ENCODE measurements around the gene ERGIC1. TPM values are rescaled to one million over a fixed set of nuclear protein-coding genes. Genes with fewer than 3 reads are reported as not detected.

ERGIC1 gene
- polyA plus RNA-seq, 1 donor from 2014 or later, result 59.1 TPM

GRCh38 chr5:172919525-172920446 is 85.7 kb downstream of the ERGIC1 start:
- H3F3A ChIP-seq (ENCODE audit: insufficient read depth, low read length, poor library complexity, severe bottlenecking), result no peaks in the 10 kb centered on the region
- H3K4me3 ChIP-seq (ENCODE audit: low read length), result no peak overlapping the region
- H3K9me3 ChIP-seq (ENCODE audit: low read length), result no peaks in the 10 kb centered on the region
- H3K9me2 ChIP-seq (ENCODE audit: insufficient read depth, low read length), result no peaks in the 10 kb centered on the region
- H4K20me1 ChIP-seq (ENCODE audit: insufficient read depth), result no peaks in the 10 kb centered on the region
- no peaks in the 10 kb centered on the region for H3K27me3 ChIP-seq (ENCODE audit: insufficient read depth, low read depth, low read length)
- TF ChIP-seq RAD21 (conservative IDR thresholded peaks at IDR 0.05) (no peak), TAF1 (IDR thresholded peaks at IDR 0.05; ENCODE audit: low read depth) (no peak), EP300 (conservative IDR thresholded peaks at IDR 0.05; ENCODE audit: poor library complexity, severe bottlenecking) (no peak), MXI1 (conservative IDR thresholded peaks at IDR 0.05; ENCODE audit: poor library complexity, severe bottlenecking) (no peak), SMC3 (conservative IDR thresholded peaks at IDR 0.05; ENCODE audit: poor library complexity) (no peak), POLR2AphosphoS5 (IDR thresholded peaks at IDR 0.05) (no peak), CTCF (IDR thresholded peaks at IDR 0.05; ENCODE audit: poor library complexity, severe bottlenecking) (no peak), EZH2 (IDR thresholded peaks at IDR 0.05; ENCODE audit: borderline replicate concordance, insufficient read depth, low read length, poor library complexity, severe bottlenecking) (no peak)
- TF ChIP-seq, protein P1, sequence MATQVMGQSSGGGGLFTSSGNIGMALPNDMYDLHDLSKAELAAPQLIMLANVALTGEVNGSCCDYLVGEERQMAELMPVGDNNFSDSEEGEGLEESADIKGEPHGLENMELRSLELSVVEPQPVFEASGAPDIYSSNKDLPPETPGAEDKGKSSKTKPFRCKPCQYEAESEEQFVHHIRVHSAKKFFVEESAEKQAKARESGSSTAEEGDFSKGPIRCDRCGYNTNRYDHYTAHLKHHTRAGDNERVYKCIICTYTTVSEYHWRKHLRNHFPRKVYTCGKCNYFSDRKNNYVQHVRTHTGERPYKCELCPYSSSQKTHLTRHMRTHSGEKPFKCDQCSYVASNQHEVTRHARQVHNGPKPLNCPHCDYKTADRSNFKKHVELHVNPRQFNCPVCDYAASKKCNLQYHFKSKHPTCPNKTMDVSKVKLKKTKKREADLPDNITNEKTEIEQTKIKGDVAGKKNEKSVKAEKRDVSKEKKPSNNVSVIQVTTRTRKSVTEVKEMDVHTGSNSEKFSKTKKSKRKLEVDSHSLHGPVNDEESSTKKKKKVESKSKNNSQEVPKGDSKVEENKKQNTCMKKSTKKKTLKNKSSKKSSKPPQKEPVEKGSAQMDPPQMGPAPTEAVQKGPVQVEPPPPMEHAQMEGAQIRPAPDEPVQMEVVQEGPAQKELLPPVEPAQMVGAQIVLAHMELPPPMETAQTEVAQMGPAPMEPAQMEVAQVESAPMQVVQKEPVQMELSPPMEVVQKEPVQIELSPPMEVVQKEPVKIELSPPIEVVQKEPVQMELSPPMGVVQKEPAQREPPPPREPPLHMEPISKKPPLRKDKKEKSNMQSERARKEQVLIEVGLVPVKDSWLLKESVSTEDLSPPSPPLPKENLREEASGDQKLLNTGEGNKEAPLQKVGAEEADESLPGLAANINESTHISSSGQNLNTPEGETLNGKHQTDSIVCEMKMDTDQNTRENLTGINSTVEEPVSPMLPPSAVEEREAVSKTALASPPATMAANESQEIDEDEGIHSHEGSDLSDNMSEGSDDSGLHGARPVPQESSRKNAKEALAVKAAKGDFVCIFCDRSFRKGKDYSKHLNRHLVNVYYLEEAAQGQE (IDR thresholded peaks at IDR 0.05; ENCODE audit: borderline replicate concordance), result no peak
- no peaks in the 10 kb centered on the region for H3K79me2 ChIP-seq (replicated peaks; ENCODE audit: insufficient read depth, low read length)
- H2AFZ ChIP-seq (ENCODE audit: low read depth, low read length), result no peak overlapping the region
- no peak overlapping the region for H3K9ac ChIP-seq (ENCODE audit: low read length)
- H3K27ac ChIP-seq (ENCODE audit: low read length), result no peak overlapping the region
- no peak overlapping the region for H3K4me2 ChIP-seq (ENCODE audit: low read length)
- peaks cover 5% of the 10 kb centered on the region for H3K36me3 ChIP-seq (ENCODE audit: insufficient read depth, low read length)

- Histone ChIP-seq H2AFZ (ENCODE audit: low read depth, low read length) (no peak overlapping the region), H3K27ac (ENCODE audit: low read length) (no peak overlapping the region), H3K79me2 (replicated peaks; ENCODE audit: insufficient read depth, low read length) (no peaks in the 10 kb centered on the region), H3K4me2 (ENCODE audit: low read length) (no peak overlapping the region), H3K9me3 (ENCODE audit: low read length) (no peaks in the 10 kb centered on the region), H3K27me3 (ENCODE audit: insufficient read depth, low read depth, low read length) (no peaks in the 10 kb centered on the region), H3K4me3 (ENCODE audit: low read length) (no peak overlapping the region), H3F3A (ENCODE audit: insufficient read depth, low read length, poor library complexity, severe bottlenecking) (no peaks in the 10 kb centered on the region), H4K20me1 (ENCODE audit: insufficient read depth) (no peaks in the 10 kb centered on the region), H3K9ac (ENCODE audit: low read length) (no peak overlapping the region), H3K9me2 (ENCODE audit: insufficient read depth, low read length) (no peaks in the 10 kb centered on the region), H3K36me3 (ENCODE audit: insufficient read depth, low read length) (peaks cover 5% of the 10 kb centered on the region)
- TF ChIP-seq POLR2AphosphoS5 (IDR thresholded peaks at IDR 0.05), result no peak
- TF ChIP-seq SMC3 (conservative IDR thresholded peaks at IDR 0.05; ENCODE audit: poor library complexity), result no peak
- no peak for TF ChIP-seq TAF1 (IDR thresholded peaks at IDR 0.05; ENCODE audit: low read depth)
- no peak for TF ChIP-seq RAD21 (conservative IDR thresholded peaks at IDR 0.05)
- TF ChIP-seq EP300 (conservative IDR thresholded peaks at IDR 0.05; ENCODE audit: poor library complexity, severe bottlenecking), result no peak
- TF ChIP-seq CTCF (IDR thresholded peaks at IDR 0.05; ENCODE audit: poor library complexity, severe bottlenecking), result no peak
- TF ChIP-seq EZH2 (IDR thresholded peaks at IDR 0.05; ENCODE audit: borderline replicate concordance, insufficient read depth, low read length, poor library complexity, severe bottlenecking), result no peak
- TF ChIP-seq, protein P1 (IDR thresholded peaks at IDR 0.05; ENCODE audit: borderline replicate concordance), result no peak
- no peak for TF ChIP-seq MXI1 (conservative IDR thresholded peaks at IDR 0.05; ENCODE audit: poor library complexity, severe bottlenecking)
Observed at GRCh38 chr5:172920447-172920849, 86.4 kb downstream of the ERGIC1 start.
